Chondrocyte (in vitro differentiated cells): ENCODE measurements around the gene IFI16. TPM values are rescaled to one million over a fixed set of nuclear protein-coding genes. Genes with fewer than 3 reads are reported as not detected.

Experiments
- DNase-seq: peaks from one replicate; pipeline ENCODE4 v3.0.0; 2021; ENCODE audit warnings: mixed read lengths, low spot score
- H3K27ac Mint-ChIP-seq: one replicate; pipeline ENCODE4 v1.8.0; 2021; ENCODE audit warnings: mild to moderate bottlenecking, moderate library complexity, mixed read lengths; ENCODE audit not compliant: unreplicated experiment
- H3K27me3 Mint-ChIP-seq: 2 replicates; pipeline ENCODE4 v1.8.0; 2021; ENCODE audit warnings: low read depth, mixed read lengths
- H3K36me3 Mint-ChIP-seq: 2 replicates; pipeline ENCODE4 v1.8.0; 2021; ENCODE audit warnings: low read depth, mixed read lengths
- H3K4me1 Mint-ChIP-seq: 2 replicates; pipeline ENCODE4 v1.8.0; 2021; ENCODE audit warnings: low read depth, mild to moderate bottlenecking, mixed read lengths
- H3K4me3 Mint-ChIP-seq: one replicate; pipeline ENCODE4 v1.8.0; 2021; ENCODE audit warnings: mild to moderate bottlenecking, moderate library complexity, mixed read lengths; ENCODE audit not compliant: unreplicated experiment
- H3K9me3 Mint-ChIP-seq: 2 replicates; pipeline ENCODE4 v1.8.0; 2021; ENCODE audit warnings: low read depth, mixed read lengths
- CTCF ChIP-seq: fragments of 200-600 bp; sonication (generic); IDR thresholded peaks from 2 replicates; pipeline ENCODE4 v1.5.0; 2021; ENCODE audit warnings: antibody characterized with exemption, mild to moderate bottlenecking, moderate library complexity
- total RNA-seq: library from RNA; stranded (reverse); gene quantifications from 3 replicates; pipeline ENCODE4 v1.2.1, GENCODE V29; 2021

The IFI16 gene
- total RNA-seq, 1 donor from 2014 or later: 10.1 TPM

GRCh38 chr1:158972841-158973240 is 36.9 kb upstream of the IFI16 start:
- TF ChIP-seq CTCF: no peak
- peaks cover 4% of the 10 kb centered on the region for H3K27me3 Mint-ChIP-seq
- no peaks in the 10 kb centered on the region for H3K36me3 Mint-ChIP-seq
- DNase-seq: no peak
- no peaks in the 10 kb centered on the region for H3K4me1 Mint-ChIP-seq
- no peaks in the 10 kb centered on the region for H3K9me3 Mint-ChIP-seq
- H3K27ac Mint-ChIP-seq: no peak overlapping the region
- H3K4me3 Mint-ChIP-seq: no peak overlapping the region

- no peaks in the 10 kb centered on the region for H3K36me3 Mint-ChIP-seq
- H3K4me3 Mint-ChIP-seq: no peak overlapping the region
- no peaks in the 10 kb centered on the region for H3K4me1 Mint-ChIP-seq
- DNase-seq: no peak
- no peak for TF ChIP-seq CTCF
- H3K27ac Mint-ChIP-seq: no peak overlapping the region
- H3K9me3 Mint-ChIP-seq: peaks cover 5% of the 10 kb centered on the region
- H3K27me3 Mint-ChIP-seq: peaks cover 4% of the 10 kb centered on the region
These were observed 33.5 kb upstream of the IFI16 start for GRCh38 chr1:158976219-158976618.

GRCh38 chr1:158978730-158979129 is 31.0 kb upstream of the IFI16 start:
- Mint-ChIP-seq H3K4me3 (no peak overlapping the region), H3K27me3 (peaks cover 6% of the 10 kb centered on the region), H3K36me3 (no peaks in the 10 kb centered on the region), H3K9me3 (peaks cover 13% of the 10 kb centered on the region), H3K27ac (no peak overlapping the region), H3K4me1 (no peaks in the 10 kb centered on the region)
- TF ChIP-seq CTCF: no peak
- no peak for DNase-seq

GRCh38 chr1:158979229-158979628 is 30.5 kb upstream of the IFI16 start:
- no peaks in the 10 kb centered on the region for H3K36me3 Mint-ChIP-seq
- H3K27ac Mint-ChIP-seq: no peak overlapping the region
- DNase-seq: no peak
- H3K27me3 Mint-ChIP-seq: peaks cover 6% of the 10 kb centered on the region
- H3K9me3 Mint-ChIP-seq: peaks cover 15% of the 10 kb centered on the region
- no peaks in the 10 kb centered on the region for H3K4me1 Mint-ChIP-seq
- H3K4me3 Mint-ChIP-seq: no peak overlapping the region
- TF ChIP-seq CTCF: no peak

- Mint-ChIP-seq H3K27ac (no peak overlapping the region), H3K9me3 (peaks cover 15% of the 10 kb centered on the region), H3K36me3 (no peaks in the 10 kb centered on the region), H3K4me3 (no peak overlapping the region), H3K27me3 (peaks cover 12% of the 10 kb centered on the region), H3K4me1 (no peaks in the 10 kb centered on the region)
- DNase-seq: no peak
- TF ChIP-seq CTCF: no peak
These were observed 26.5 kb upstream of the IFI16 start for GRCh38 chr1:158983235-158983634.
